Osteoblast (primary cell): ENCODE results near the gene EXO5. TPM values are rescaled to one million over a fixed set of nuclear protein-coding genes. Genes with fewer than 3 reads are reported as not detected.

Source experiments
- DNase-seq: peaks from one replicate; pipeline ENCODE4 v3.0.0; 2011; ENCODE audit warnings: low spot score, mixed read lengths; ENCODE audit not compliant: insufficient read length; ENCODE audit errors: missing footprints
- H2AFZ ChIP-seq: 2 replicates; pipeline ENCODE4 v1.6.0; 2011; ENCODE audit warnings: mild to moderate bottlenecking, low read length
- H3K27ac ChIP-seq: 2 replicates; pipeline ENCODE4 v1.5.1; 2011; ENCODE audit warnings: mild to moderate bottlenecking, low read depth, low read length, moderate library complexity
- H3K27me3 ChIP-seq: 2 replicates; pipeline ENCODE4 v1.6.0; 2012; ENCODE audit warnings: mild to moderate bottlenecking, control low read depth, inconsistent platforms, low read length, moderate library complexity; ENCODE audit not compliant: insufficient read depth
- H3K36me3 ChIP-seq: 2 replicates; pipeline ENCODE4 v1.5.1; 2011; ENCODE audit warnings: mild to moderate bottlenecking, low read length, control low read depth, moderate library complexity; ENCODE audit not compliant: insufficient read depth
- H3K4me1 ChIP-seq: 2 replicates; pipeline ENCODE4 v1.5.1; 2011; ENCODE audit warnings: mild to moderate bottlenecking, low read length, control low read depth, moderate library complexity; ENCODE audit not compliant: insufficient read depth
- H3K4me2 ChIP-seq: 2 replicates; pipeline ENCODE4 v1.6.0; 2011; ENCODE audit warnings: mild to moderate bottlenecking, low read length; ENCODE audit not compliant: insufficient read depth
- H3K4me3 ChIP-seq: fragments of 200-600 bp; sonication (generic); 3 replicates; pipeline ENCODE4 v1.5.1; 2012; ENCODE audit warnings: mild to moderate bottlenecking, low read length, inconsistent platforms; ENCODE audit not compliant: insufficient read depth
- H3K79me2 ChIP-seq: 2 replicates; pipeline ENCODE4 v1.6.0; 2012; ENCODE audit warnings: mild to moderate bottlenecking, low read length, control low read depth, inconsistent platforms; ENCODE audit not compliant: insufficient read depth
- H3K9me3 ChIP-seq: 2 replicates; pipeline ENCODE4 v1.5.1; 2011; ENCODE audit warnings: low read depth, low read length, control low read depth
- H4K20me1 ChIP-seq: 2 replicates; pipeline ENCODE4 v1.6.0; 2012; ENCODE audit warnings: mild to moderate bottlenecking, low read length, control low read depth; ENCODE audit not compliant: insufficient read depth
- total RNA-seq: library from RNA; depleted of rRNA; stranded (reverse); fragments of >200 nt; gene quantifications from 2 replicates; pipeline ENCODE4 v1.2.3, GENCODE V29; 2012
- TF ChIP-seq, protein P1 (sequence below): IDR thresholded peaks from 2 replicates; pipeline ENCODE4 v1.5.1; 2011; ENCODE audit warnings: mild to moderate bottlenecking, low read depth, low read length, moderate library complexity; ENCODE audit errors: extremely low read depth

EXO5 gene
- total RNA-seq = 10.0 and 12.3 TPM in 2 replicates

DNA sequence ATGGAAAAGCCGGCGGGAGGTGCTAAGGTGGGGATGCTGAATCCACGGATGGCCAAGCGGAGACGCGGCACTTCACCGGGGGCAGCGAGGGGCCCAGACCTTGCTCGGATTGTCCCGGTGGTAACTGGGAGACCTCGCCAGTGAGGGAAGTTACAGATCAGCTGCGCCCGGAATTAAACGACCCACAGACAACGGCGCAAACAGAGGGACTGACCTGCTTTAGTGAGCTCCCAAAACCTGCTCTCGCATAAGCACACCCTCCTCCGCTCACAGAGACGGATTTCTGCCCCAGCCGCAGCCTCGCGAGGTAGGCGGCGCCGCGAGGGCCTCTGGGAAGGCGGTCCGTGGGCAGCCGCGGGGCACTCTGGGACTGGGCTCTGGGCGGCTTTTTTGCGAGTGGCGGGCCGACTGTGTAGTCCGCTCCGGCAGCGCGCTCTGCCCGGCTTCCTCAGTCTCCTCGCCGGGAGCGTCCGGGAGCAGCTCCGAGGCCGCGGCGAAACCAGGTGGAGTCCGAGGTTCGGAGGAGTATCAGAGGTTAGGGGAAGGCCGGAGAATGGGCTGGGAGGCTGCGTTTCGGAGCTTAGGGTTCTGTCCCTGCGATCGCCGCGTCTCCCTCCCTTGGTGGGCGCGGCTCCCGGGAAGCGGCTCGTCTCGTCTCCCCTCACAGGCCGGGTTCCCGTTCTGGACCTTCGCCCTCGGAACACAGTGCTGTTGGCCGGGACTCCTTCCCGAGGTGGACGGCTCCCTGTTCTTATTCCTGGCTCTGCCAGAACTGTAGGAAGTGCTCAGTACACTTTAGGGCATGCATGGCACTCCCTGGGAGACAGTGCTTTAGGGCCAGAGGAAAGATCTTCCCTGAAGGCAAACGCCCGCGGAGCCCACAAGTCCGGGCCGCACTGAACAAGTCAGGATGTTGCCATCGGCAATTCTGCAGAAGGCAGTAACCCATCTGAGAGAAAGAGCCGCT, at the start of gene EXO5:
EXO5 (plus strand) TSS at position 393 of the 967 bp plus-strand sequence. CDS start 5,778 bp downstream, outside the sequence.
- H3K27me3 ChIP-seq = no peaks in the 10 kb centered on the region
- DNase-seq = peak; percentile 94

GRCh38 chr1:40462956-40463590, 45.5 kb upstream of the EXO5 start:
- Histone ChIP-seq H3K27ac (no peak overlapping the region), H2AFZ (no peak overlapping the region), H3K9me3 (peaks cover 51% of the 10 kb centered on the region), H3K36me3 (peaks cover 24% of the 10 kb centered on the region), H3K27me3 (no peaks in the 10 kb centered on the region), H3K4me1 (no peaks in the 10 kb centered on the region), H3K4me3 (no peak overlapping the region), H4K20me1 (no peaks in the 10 kb centered on the region), H3K79me2 (no peaks in the 10 kb centered on the region), H3K4me2 (no peak overlapping the region)
- TF ChIP-seq, protein P1, sequence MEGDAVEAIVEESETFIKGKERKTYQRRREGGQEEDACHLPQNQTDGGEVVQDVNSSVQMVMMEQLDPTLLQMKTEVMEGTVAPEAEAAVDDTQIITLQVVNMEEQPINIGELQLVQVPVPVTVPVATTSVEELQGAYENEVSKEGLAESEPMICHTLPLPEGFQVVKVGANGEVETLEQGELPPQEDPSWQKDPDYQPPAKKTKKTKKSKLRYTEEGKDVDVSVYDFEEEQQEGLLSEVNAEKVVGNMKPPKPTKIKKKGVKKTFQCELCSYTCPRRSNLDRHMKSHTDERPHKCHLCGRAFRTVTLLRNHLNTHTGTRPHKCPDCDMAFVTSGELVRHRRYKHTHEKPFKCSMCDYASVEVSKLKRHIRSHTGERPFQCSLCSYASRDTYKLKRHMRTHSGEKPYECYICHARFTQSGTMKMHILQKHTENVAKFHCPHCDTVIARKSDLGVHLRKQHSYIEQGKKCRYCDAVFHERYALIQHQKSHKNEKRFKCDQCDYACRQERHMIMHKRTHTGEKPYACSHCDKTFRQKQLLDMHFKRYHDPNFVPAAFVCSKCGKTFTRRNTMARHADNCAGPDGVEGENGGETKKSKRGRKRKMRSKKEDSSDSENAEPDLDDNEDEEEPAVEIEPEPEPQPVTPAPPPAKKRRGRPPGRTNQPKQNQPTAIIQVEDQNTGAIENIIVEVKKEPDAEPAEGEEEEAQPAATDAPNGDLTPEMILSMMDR = no peak
- no peak for DNase-seq

More for the DNA sequence above, at the start of gene EXO5:
- H4K20me1 ChIP-seq = no peaks in the 10 kb centered on the region
- H3K4me3 ChIP-seq = peak within 1 kb of the TSS; percentile 92
- no peaks in the 10 kb centered on the region for H3K36me3 ChIP-seq
- peak within 1 kb of the TSS; percentile 75 for H3K27ac ChIP-seq
- peaks cover 8% of the 10 kb centered on the region for H3K4me1 ChIP-seq
- peak within 1 kb of the TSS; percentile 86 for H3K4me2 ChIP-seq
- peak within 1 kb of the TSS; percentile 99 for H2AFZ ChIP-seq
- peaks cover 5% of the 10 kb centered on the region for H3K9me3 ChIP-seq
- H3K79me2 ChIP-seq = peaks cover 22% of the 10 kb centered on the region
- TF ChIP-seq, protein P1 = no peak

DNA sequence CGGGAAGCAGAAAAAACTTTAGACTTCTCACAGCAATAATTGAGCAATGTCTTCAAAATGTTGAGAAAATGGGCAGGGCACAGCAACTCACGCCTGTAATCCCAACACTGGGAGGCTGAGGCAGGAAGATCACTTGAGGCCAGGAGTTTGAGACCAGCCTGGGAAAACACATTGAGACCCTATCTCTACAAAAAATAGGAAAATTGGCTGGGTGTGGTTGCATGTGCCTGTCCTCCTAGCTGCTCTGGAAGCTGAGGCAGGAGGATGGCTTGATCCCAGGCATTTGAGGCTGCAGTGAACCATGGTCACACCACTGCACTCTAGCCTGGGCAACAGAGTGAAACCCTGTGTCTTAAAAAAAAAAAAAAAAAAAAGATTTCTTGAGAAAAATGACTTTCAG, 39.2 kb upstream of the EXO5 start:
- H3K4me1 ChIP-seq = no peaks in the 10 kb centered on the region
- no peak overlapping the region for H3K4me3 ChIP-seq
- H3K4me2 ChIP-seq = no peak overlapping the region
- H3K27ac ChIP-seq = no peak overlapping the region
- no peaks in the 10 kb centered on the region for H3K79me2 ChIP-seq
- TF ChIP-seq, protein P1 = no peak
- H3K27me3 ChIP-seq = no peaks in the 10 kb centered on the region
- DNase-seq = no peak
- H3K9me3 ChIP-seq = peaks cover 29% of the 10 kb centered on the region
- H2AFZ ChIP-seq = no peak overlapping the region
- H4K20me1 ChIP-seq = no peaks in the 10 kb centered on the region
- H3K36me3 ChIP-seq = no peaks in the 10 kb centered on the region

- Histone ChIP-seq H3K36me3 (no peaks in the 10 kb centered on the region), H3K79me2 (no peaks in the 10 kb centered on the region), H3K4me3 (no peak overlapping the region), H4K20me1 (no peaks in the 10 kb centered on the region), H3K9me3 (no peaks in the 10 kb centered on the region), H2AFZ (no peak overlapping the region), H3K27me3 (no peaks in the 10 kb centered on the region), H3K4me2 (no peak overlapping the region), H3K27ac (no peak overlapping the region), H3K4me1 (peaks cover 10% of the 10 kb centered on the region)
- TF ChIP-seq, protein P1 = no peak
- DNase-seq = no peak
These were observed 33.3 kb upstream of the EXO5 start for GRCh38 chr1:40475268-40475667.
